ENCODE data around the gene JMJD8.

DNA sequence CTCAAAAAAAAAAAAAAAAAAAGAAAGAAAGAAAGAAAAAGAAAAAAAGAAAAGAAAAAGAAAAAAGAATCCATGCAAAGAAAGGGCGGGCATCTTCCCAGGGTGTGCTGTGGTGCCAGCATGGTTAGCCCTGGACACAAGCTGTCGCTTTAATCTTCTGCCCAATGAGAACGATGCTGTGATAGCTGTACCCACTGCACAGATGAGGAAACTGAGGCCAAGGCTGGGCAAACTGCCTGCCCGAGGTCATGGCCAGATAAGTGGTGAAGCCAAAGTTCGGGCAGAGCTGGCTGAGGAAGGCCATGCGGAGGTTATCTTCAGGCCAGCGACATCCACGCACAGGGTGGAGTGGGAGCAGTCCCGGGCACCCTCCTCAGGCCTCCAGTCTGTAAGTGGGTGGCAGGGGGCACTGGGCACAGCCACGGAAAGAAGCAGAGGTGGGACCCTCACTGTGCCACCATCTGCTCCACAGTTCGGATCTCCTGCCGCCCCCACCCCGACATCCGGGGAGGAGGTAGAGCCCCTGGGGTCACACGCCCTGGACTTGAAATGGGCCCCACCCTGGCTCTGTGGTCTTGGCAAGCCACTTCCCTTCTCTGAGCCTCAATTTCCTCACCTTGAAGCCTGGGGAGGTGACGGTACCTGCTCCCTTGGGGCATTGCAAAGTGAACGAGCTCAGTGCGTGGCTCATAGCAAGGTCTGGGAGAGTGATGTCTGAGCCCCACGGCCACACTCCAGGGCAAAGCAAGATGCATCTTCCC lies 15.0 kb upstream of the JMJD8 start:
- TF ChIP-seq, protein P1, sequence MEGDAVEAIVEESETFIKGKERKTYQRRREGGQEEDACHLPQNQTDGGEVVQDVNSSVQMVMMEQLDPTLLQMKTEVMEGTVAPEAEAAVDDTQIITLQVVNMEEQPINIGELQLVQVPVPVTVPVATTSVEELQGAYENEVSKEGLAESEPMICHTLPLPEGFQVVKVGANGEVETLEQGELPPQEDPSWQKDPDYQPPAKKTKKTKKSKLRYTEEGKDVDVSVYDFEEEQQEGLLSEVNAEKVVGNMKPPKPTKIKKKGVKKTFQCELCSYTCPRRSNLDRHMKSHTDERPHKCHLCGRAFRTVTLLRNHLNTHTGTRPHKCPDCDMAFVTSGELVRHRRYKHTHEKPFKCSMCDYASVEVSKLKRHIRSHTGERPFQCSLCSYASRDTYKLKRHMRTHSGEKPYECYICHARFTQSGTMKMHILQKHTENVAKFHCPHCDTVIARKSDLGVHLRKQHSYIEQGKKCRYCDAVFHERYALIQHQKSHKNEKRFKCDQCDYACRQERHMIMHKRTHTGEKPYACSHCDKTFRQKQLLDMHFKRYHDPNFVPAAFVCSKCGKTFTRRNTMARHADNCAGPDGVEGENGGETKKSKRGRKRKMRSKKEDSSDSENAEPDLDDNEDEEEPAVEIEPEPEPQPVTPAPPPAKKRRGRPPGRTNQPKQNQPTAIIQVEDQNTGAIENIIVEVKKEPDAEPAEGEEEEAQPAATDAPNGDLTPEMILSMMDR (conservative IDR thresholded peaks at IDR 0.05; ENCODE audit: low read depth, low read length), result no peak
- TF ChIP-seq EZH2phosphoT487 (IDR thresholded peaks at IDR 0.05; ENCODE audit: borderline replicate concordance, low read length), result no peak

Data from PC-3 (cell line).